K562 (cell line): ENCODE measurements around the gene PRRC2A. TPM values are rescaled to one million over a fixed set of nuclear protein-coding genes. Genes with fewer than 3 reads are reported as not detected.
A peak's percentile ranks its signal among the peaks of the same experiment; 100 is the strongest.

Experiments used
- HNRNPLL ChIP-seq: fragments of 200-400 bp; formaldehyde crosslinking; IDR thresholded peaks from 2 replicates; pipeline ENCODE4 v1.6.1; 2017; ENCODE audit warnings: low read length, low read depth, mild to moderate bottlenecking; ENCODE audit not compliant: poor library complexity, severe bottlenecking
- MXI1 ChIP-seq: IDR thresholded peaks from 2 replicates; pipeline ENCODE4 v1.6.1; 2011; ENCODE audit warnings: low read depth, mild to moderate bottlenecking, improper control_type of control experiment, low read length
- NFIX ChIP-seq: fragments of 250-450 bp; sonication (Bioruptor Pico); IDR thresholded peaks from 2 replicates; pipeline ENCODE4 v1.4.0; 2020; ENCODE audit warnings: low read depth, mild to moderate bottlenecking, moderate library complexity
- NONO ChIP-seq, 2 experiments: fragments of 200-400 bp in 1 of 2; fragments of 450-650 bp in 1 of 2; formaldehyde crosslinking in 1 of 2; IDR thresholded peaks; 2 replicates each; pipeline ENCODE4 v1.6.1; 2017; ENCODE audit warnings: low read depth in 2 of 2, mild to moderate bottlenecking in 2 of 2, moderate library complexity in 2 of 2, low read length in 1 of 2
- PHF21A ChIP-seq: fragments of 450-650 bp; IDR thresholded peaks from 2 replicates; pipeline ENCODE4 v1.6.1; 2017; ENCODE audit warnings: low read depth, borderline replicate concordance
- ZNF184 ChIP-seq: sonication (generic); formaldehyde crosslinking; IDR thresholded peaks from 2 replicates; pipeline ENCODE4 v1.5.0; 2020; ENCODE audit warnings: missing genetic modification reagents
- ZNF224 ChIP-seq: sonication (generic); formaldehyde crosslinking; IDR thresholded peaks from 2 replicates; pipeline ENCODE4 v1.8.0; 2022; ENCODE audit warnings: mild to moderate bottlenecking, missing genetic modification reagents
- ZNF41 ChIP-seq: fragments of 250-450 bp; sonication (Bioruptor Pico); conservative IDR thresholded peaks from 2 replicates; pipeline ENCODE4 v1.4.0; 2020; ENCODE audit warnings: mild to moderate bottlenecking
- polyA plus RNA-seq, 8 experiments: library from polyadenylated mRNA; depleted of rRNA in 4 of 8; stranded (reverse) in 5 of 8; unstranded in 3 of 8; fragments of >200 nt; fragmentation: Nextera tagmentation in 2 of 8; fragmentation: Illumina TruSeq in 1 of 8; extraction: Ambion mirVana in 2 of 8; extraction: Trizol in 1 of 8; gene quantifications; 2 replicates each; pipeline versions ENCODE4 v1.2.1 to v1.2.3, GENCODE V29; 2011 to 2014; ENCODE audit warnings: inconsistent platforms in 1 of 8, missing spikeins in 1 of 8
- total RNA-seq, 7 experiments: library from RNA; depleted of rRNA in 6 of 7; stranded (reverse); fragments of >200 nt in 6 of 7; fragmentation: Illumina TruSeq in 2 of 7; extraction: Trizol in 2 of 7; gene quantifications; 2 replicates each; pipeline versions ENCODE4 v1.2.1 to v1.2.3, GENCODE V29; 2011 to 2021; ENCODE audit warnings: low replicate concordance in 1 of 7
- TF ChIP-seq, protein P1 (sequence below): IDR thresholded peaks from 2 replicates; pipeline ENCODE4 v1.6.1; 2014; ENCODE audit warnings: antibody characterized with exemption
- TF ChIP-seq, protein P2 (sequence below), 2 experiments: fragments of 450-650 bp; formaldehyde crosslinking in 1 of 2; IDR thresholded peaks; 2 replicates each; pipeline versions ENCODE4 v1.4.0 to v1.6.1; 2014 to 2020; ENCODE audit warnings: mild to moderate bottlenecking in 2 of 2, borderline replicate concordance in 1 of 2, low read depth in 1 of 2
- TF ChIP-seq, protein P3 (sequence below): fragments of 250-450 bp; sonication (Bioruptor Pico); IDR thresholded peaks from 2 replicates; pipeline ENCODE4 v1.8.0; 2021; ENCODE audit warnings: moderate library complexity, mild to moderate bottlenecking, inconsistent platforms
- TF ChIP-seq, protein P4 (sequence below): conservative IDR thresholded peaks from 2 replicates; pipeline ENCODE4 v1.6.1; 2011; ENCODE audit warnings: low read depth, mild to moderate bottlenecking, low read length; ENCODE audit not compliant: control insufficient read depth

Gene PRRC2A
- total and polyA plus RNA-seq, 9 of the 15 experiments (the other 6 are each of a cell fraction or from before 2014, with no cell fraction given): 1.0 to 332 (median 63.0) TPM

DNA sequence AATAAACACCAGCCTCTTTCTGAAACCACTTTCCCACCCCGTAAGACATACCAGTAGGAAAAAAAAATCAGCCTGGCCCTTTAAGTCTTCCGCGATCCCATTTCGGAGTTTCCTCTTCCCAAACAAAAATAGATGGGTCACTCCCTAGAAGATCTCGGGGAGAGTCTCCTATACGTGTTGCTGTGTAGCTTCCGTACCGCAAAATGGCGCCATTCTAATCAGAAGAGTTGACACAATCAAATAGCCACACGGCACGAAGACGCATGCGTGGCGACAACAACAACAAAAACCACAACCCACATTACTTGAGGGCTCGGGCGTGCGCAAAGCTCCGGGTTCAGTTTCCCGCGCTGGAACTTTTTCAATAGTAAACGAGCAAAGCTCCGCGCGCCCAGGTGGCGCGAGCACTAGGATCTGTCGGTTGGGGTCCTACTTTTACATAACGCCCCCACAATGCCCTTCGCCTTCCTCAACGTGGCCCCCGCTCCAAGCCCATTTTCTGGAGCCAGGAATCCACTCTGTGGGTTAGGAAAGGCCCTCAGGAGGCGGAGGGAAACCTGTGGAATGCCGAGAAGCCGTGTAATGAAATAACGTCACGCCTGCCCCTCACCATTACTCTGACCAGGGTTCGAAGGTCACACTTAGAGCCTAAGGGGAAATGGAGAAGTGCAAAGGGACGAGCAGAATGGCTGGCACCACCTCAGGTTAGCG is 44.4 kb downstream of the PRRC2A start, which contains the start of gene GPANK1 (continued):
- TF ChIP-seq NONO (IDR thresholded peaks at IDR 0.05; ENCODE audit: low read depth in 2 of 2, low read length in 1 of 2) (no peak), PHF21A (no peak), ZNF224 (CRISPR knock-in tag) (peak; percentile 85; the same call in 1 of the 2 replicates), MXI1 (peak; percentile 87), HNRNPLL (peak; percentile 56), ZNF41 (CRISPR knock-in tag) (0 out of 2 replicates have a peak, but pooled peaks have one; percentile 47), NFIX (CRISPR knock-in tag) (no peak), ZNF184 (no peak)
- TF ChIP-seq, protein P1, sequence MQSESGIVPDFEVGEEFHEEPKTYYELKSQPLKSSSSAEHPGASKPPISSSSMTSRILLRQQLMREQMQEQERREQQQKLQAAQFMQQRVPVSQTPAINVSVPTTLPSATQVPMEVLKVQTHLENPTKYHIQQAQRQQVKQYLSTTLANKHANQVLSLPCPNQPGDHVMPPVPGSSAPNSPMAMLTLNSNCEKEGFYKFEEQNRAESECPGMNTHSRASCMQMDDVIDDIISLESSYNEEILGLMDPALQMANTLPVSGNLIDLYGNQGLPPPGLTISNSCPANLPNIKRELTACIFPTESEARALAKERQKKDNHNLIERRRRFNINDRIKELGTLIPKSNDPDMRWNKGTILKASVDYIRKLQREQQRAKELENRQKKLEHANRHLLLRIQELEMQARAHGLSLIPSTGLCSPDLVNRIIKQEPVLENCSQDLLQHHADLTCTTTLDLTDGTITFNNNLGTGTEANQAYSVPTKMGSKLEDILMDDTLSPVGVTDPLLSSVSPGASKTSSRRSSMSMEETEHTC: no peak
- TF ChIP-seq, protein P2, sequence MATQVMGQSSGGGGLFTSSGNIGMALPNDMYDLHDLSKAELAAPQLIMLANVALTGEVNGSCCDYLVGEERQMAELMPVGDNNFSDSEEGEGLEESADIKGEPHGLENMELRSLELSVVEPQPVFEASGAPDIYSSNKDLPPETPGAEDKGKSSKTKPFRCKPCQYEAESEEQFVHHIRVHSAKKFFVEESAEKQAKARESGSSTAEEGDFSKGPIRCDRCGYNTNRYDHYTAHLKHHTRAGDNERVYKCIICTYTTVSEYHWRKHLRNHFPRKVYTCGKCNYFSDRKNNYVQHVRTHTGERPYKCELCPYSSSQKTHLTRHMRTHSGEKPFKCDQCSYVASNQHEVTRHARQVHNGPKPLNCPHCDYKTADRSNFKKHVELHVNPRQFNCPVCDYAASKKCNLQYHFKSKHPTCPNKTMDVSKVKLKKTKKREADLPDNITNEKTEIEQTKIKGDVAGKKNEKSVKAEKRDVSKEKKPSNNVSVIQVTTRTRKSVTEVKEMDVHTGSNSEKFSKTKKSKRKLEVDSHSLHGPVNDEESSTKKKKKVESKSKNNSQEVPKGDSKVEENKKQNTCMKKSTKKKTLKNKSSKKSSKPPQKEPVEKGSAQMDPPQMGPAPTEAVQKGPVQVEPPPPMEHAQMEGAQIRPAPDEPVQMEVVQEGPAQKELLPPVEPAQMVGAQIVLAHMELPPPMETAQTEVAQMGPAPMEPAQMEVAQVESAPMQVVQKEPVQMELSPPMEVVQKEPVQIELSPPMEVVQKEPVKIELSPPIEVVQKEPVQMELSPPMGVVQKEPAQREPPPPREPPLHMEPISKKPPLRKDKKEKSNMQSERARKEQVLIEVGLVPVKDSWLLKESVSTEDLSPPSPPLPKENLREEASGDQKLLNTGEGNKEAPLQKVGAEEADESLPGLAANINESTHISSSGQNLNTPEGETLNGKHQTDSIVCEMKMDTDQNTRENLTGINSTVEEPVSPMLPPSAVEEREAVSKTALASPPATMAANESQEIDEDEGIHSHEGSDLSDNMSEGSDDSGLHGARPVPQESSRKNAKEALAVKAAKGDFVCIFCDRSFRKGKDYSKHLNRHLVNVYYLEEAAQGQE (IDR thresholded peaks at IDR 0.05; ENCODE audit: borderline replicate concordance): no peak
- TF ChIP-seq, protein P2 (CRISPR knock-in tag; IDR thresholded peaks at IDR 0.05; ENCODE audit: low read depth): no peak
- TF ChIP-seq, protein P3, sequence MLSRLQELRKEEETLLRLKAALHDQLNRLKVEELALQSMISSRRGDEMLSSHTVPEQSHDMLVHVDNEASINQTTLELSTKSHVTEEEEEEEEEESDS (CRISPR knock-in tag): peak; percentile 81
- TF ChIP-seq, protein P4, sequence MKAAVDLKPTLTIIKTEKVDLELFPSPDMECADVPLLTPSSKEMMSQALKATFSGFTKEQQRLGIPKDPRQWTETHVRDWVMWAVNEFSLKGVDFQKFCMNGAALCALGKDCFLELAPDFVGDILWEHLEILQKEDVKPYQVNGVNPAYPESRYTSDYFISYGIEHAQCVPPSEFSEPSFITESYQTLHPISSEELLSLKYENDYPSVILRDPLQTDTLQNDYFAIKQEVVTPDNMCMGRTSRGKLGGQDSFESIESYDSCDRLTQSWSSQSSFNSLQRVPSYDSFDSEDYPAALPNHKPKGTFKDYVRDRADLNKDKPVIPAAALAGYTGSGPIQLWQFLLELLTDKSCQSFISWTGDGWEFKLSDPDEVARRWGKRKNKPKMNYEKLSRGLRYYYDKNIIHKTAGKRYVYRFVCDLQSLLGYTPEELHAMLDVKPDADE: no peak; the same call in 1 of the 2 replicates
